Mesenchymal stem cell (in vitro differentiated cells and primary cell): ENCODE measurements around the gene USP22.

Source experiments
- DNase-seq: peaks from one replicate; pipeline ENCODE4 v3.0.0-alpha.2; 2013
- H2AFZ ChIP-seq: one replicate; pipeline ENCODE4 v1.6.1; 2013; ENCODE audit warnings: low read depth, mild to moderate bottlenecking, control low read depth, inconsistent platforms, low read length, moderate library complexity
- H2AK5ac ChIP-seq: 2 replicates; pipeline ENCODE4 v1.6.1; 2013; ENCODE audit warnings: low read length, moderate library complexity, mild to moderate bottlenecking, inconsistent platforms; ENCODE audit not compliant: severe bottlenecking
- H2BK120ac ChIP-seq: one replicate; pipeline ENCODE4 v1.6.1; 2013; ENCODE audit warnings: low read depth, mild to moderate bottlenecking, inconsistent platforms, low read length, moderate library complexity
- H2BK12ac ChIP-seq, 2 experiments: one replicate each; pipeline ENCODE4 v1.6.1; 2013; ENCODE audit warnings: inconsistent platforms in 2 of 2, low read length in 2 of 2, mild to moderate bottlenecking in 2 of 2, moderate library complexity in 2 of 2, control low read depth in 1 of 2
- H2BK15ac ChIP-seq: one replicate; pipeline ENCODE4 v1.6.1; 2013; ENCODE audit warnings: mild to moderate bottlenecking, low read depth, inconsistent platforms; ENCODE audit not compliant: poor library complexity, severe bottlenecking
- H2BK5ac ChIP-seq: 2 replicates; pipeline ENCODE4 v1.6.1; 2013; ENCODE audit warnings: low read depth, mild to moderate bottlenecking, low read length, control low read depth, inconsistent platforms; ENCODE audit not compliant: poor library complexity, severe bottlenecking
- H3K14ac ChIP-seq, 2 experiments: one replicate each; pipeline ENCODE4 v1.6.1; 2013; ENCODE audit warnings: inconsistent platforms in 2 of 2, low read length in 2 of 2, control low read depth in 1 of 2, mild to moderate bottlenecking in 1 of 2, moderate library complexity in 1 of 2
- H3K18ac ChIP-seq, 2 experiments: one replicate each; pipeline ENCODE4 v1.6.1; 2013; ENCODE audit warnings: inconsistent platforms in 2 of 2, low read length in 2 of 2, control low read depth in 1 of 2, low read depth in 1 of 2, mild to moderate bottlenecking in 1 of 2
- H3K23ac ChIP-seq, 2 experiments: one replicate each; pipeline ENCODE4 v1.6.1; 2013; ENCODE audit warnings: inconsistent platforms in 2 of 2, low read length in 2 of 2, mild to moderate bottlenecking in 2 of 2, moderate library complexity in 2 of 2, control low read depth in 1 of 2
- H3K27ac ChIP-seq: 2 replicates; pipeline ENCODE4 v1.5.1; 2013; ENCODE audit warnings: mild to moderate bottlenecking, moderate library complexity, low read length, control low read depth, inconsistent platforms; ENCODE audit not compliant: poor library complexity, severe bottlenecking
- H3K27me3 ChIP-seq, 2 experiments: 2 replicates each; pipeline versions ENCODE4 v1.6.1 to v1.7.0; 2013; ENCODE audit warnings: low read length in 2 of 2, mild to moderate bottlenecking in 2 of 2, moderate library complexity in 2 of 2, control low read depth in 1 of 2, inconsistent platforms in 1 of 2; ENCODE audit not compliant: control insufficient read depth in 1 of 2, insufficient read depth in 1 of 2
- H3K36me3 ChIP-seq, 2 experiments: 2 replicates each; pipeline versions ENCODE4 v1.6.1 to v1.7.0; 2013; ENCODE audit warnings: low read length in 2 of 2, control low read depth in 1 of 2, inconsistent platforms in 1 of 2, low read depth in 1 of 2, mild to moderate bottlenecking in 1 of 2; ENCODE audit not compliant: insufficient read depth in 2 of 2, control insufficient read depth in 1 of 2
- H3K4ac ChIP-seq, 2 experiments: one replicate each; pipeline ENCODE4 v1.6.1; 2013; ENCODE audit warnings: inconsistent platforms in 2 of 2, low read length in 2 of 2, mild to moderate bottlenecking in 2 of 2, moderate library complexity in 2 of 2, control low read depth in 1 of 2, low read depth in 1 of 2
- H3K4me1 ChIP-seq: 2 replicates; pipeline ENCODE4 v1.6.1; 2013; ENCODE audit warnings: low read depth, low read length, control low read depth; ENCODE audit not compliant: control insufficient read depth, insufficient read depth
- H3K4me2 ChIP-seq: 2 replicates; pipeline ENCODE4 v1.6.1; 2013; ENCODE audit warnings: low read length, mild to moderate bottlenecking, inconsistent platforms; ENCODE audit not compliant: poor library complexity, severe bottlenecking
- H3K4me3 ChIP-seq, 2 experiments: 2 replicates each; pipeline versions ENCODE4 v1.5.1 to v1.7.0; 2013; ENCODE audit warnings: low read length in 2 of 2, mild to moderate bottlenecking in 2 of 2, control low read depth in 1 of 2, low read depth in 1 of 2; ENCODE audit not compliant: insufficient read depth in 1 of 2
- H3K79me1 ChIP-seq: replicated peaks from 2 replicates; pipeline ENCODE4 v1.6.1; 2013; ENCODE audit warnings: mild to moderate bottlenecking, control low read depth, low read length, inconsistent platforms; ENCODE audit not compliant: poor library complexity, severe bottlenecking
- H3K9ac ChIP-seq: 2 replicates; pipeline ENCODE4 v1.7.0; 2013; ENCODE audit warnings: mild to moderate bottlenecking, low read length, moderate library complexity
- H3K9me3 ChIP-seq: 2 replicates; pipeline ENCODE4 v1.7.0; 2013; ENCODE audit warnings: mild to moderate bottlenecking, low read length; ENCODE audit not compliant: control insufficient read depth
- H4K8ac ChIP-seq: one replicate; pipeline ENCODE4 v1.6.1; 2013; ENCODE audit warnings: inconsistent platforms, mild to moderate bottlenecking, low read length, moderate library complexity
- H4K91ac ChIP-seq: one replicate; pipeline ENCODE4 v1.6.1; 2013; ENCODE audit warnings: mild to moderate bottlenecking, low read length, inconsistent platforms
- WGBS: methylation state at CpG from one replicate; pipeline ENCODE4 v1.1.7; 2013; ENCODE audit warnings: mixed read lengths; 5-methylcytosine and 5-hydroxymethylcytosine counted together

The USP22 gene

DNA sequence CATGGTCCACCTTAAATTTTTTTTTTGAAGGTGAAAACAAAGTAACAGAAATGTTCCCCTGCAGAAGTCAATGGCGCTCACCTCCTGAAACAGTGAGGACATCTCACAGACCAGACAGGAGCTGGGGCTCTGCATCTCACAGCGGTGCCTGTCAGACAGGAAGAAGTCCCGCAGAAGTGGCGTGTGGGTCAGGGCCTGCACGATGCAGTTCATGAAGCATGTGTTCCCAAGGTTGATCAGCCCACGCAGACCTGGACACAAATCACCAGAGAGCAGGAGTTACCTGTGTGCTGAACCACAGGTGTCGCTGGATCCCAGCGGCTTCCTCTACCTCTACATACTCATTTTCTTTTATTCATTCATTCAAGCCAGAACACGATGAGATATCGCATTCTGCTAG is 24.9 kb downstream of the USP22 start:
- Histone ChIP-seq H3K4me2 (no peak overlapping the region), H3K4ac (no peak overlapping the region), H3K27ac (no peak overlapping the region), H3K4me1 (peaks cover 4% of the 10 kb centered on the region), H2BK5ac (no peak overlapping the region), H4K91ac (no peak overlapping the region), H2BK12ac (no peak overlapping the region), H4K8ac (no peak overlapping the region), H2AK5ac (no peak overlapping the region), H3K9me3 (no peaks in the 10 kb centered on the region), H3K79me1 (peaks cover 10% of the 10 kb centered on the region), H2AFZ (no peak overlapping the region), H3K27me3 (no peaks in the 10 kb centered on the region), H2BK120ac (no peak overlapping the region), H3K18ac (no peak overlapping the region), H3K14ac (no peak overlapping the region), H3K36me3 (peaks cover 67 to 90% of the 10 kb centered on the region in 2 experiments), H3K4me3 (no peak overlapping the region), H3K9ac (no peak overlapping the region), H2BK15ac (no peak overlapping the region), H3K23ac (no peak overlapping the region)
- WGBS: 87% methylated on average over 10 of the region's 10 CpGs
- no peak for DNase-seq

DNA sequence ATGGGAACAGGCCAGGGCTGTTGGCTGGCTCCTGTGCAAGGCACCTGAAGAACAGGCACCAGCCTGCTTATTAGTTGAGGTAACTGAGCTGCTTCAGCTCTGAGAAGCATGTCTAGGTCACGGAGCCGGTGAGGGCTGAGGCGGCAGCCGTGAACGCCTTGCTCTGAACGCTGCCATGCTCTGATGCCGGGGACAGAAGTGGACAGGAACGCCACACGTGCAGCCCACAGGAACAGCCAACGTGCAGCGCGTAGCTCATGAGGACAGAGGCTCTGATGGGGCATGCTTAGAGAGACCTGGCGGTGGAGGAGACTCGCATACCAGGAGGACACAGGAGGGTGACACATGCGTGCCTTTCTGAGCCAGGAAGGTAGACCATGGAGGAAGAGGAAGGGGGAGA is 25.6 kb downstream of the USP22 start:
- Histone ChIP-seq H3K4ac (no peak overlapping the region), H3K14ac (no peak overlapping the region), H4K91ac (no peak overlapping the region), H2AFZ (no peak overlapping the region), H4K8ac (no peak overlapping the region), H3K4me2 (no peak overlapping the region), H3K4me3 (no peak overlapping the region), H3K79me1 (peaks cover 10% of the 10 kb centered on the region), H3K9ac (no peak overlapping the region), H2AK5ac (no peak overlapping the region), H2BK5ac (no peak overlapping the region), H2BK120ac (no peak overlapping the region), H2BK12ac (no peak overlapping the region), H3K27ac (no peak overlapping the region), H2BK15ac (no peak overlapping the region), H3K9me3 (no peaks in the 10 kb centered on the region), H3K4me1 (peaks cover 4% of the 10 kb centered on the region), H3K23ac (no peak overlapping the region), H3K27me3 (no peaks in the 10 kb centered on the region), H3K36me3 (peaks cover 73 to 92% of the 10 kb centered on the region in 2 experiments), H3K18ac (no peak overlapping the region)
- DNase-seq: no peak
- WGBS: 98% methylated on average over 15 of the region's 15 CpGs

DNA sequence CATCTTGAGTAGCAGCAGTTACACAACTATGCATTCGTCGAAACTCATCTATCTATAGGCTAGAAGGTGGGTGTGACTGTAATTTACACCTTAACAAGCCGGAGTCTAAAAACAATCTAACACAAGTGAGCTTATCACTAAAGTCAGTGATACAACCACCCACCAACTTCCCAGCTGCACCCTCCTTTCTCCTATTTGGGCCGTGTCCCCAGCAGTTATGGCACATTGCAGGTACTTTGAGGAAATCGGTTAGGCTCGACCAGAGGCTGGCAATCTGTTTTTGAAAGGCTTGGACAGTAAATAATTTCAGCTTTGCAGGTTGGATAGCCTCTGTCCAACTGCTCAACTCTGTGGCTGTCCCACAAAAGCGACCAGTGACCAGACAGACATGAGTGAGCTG is 26.0 kb downstream of the USP22 start:
- Histone ChIP-seq H3K23ac (no peak overlapping the region), H3K4me1 (peaks cover 4% of the 10 kb centered on the region), H2BK5ac (no peak overlapping the region), H2BK12ac (no peak overlapping the region), H3K4ac (no peak overlapping the region), H3K18ac (no peak overlapping the region), H2AK5ac (no peak overlapping the region), H2BK15ac (no peak overlapping the region), H3K9ac (no peak overlapping the region), H3K14ac (no peak overlapping the region), H3K27me3 (no peaks in the 10 kb centered on the region), H4K91ac (no peak overlapping the region), H3K4me3 (no peak overlapping the region), H2AFZ (no peak overlapping the region), H3K27ac (no peak overlapping the region), H3K36me3 (peaks cover 77 to 97% of the 10 kb centered on the region in 2 experiments), H4K8ac (no peak overlapping the region), H3K9me3 (no peaks in the 10 kb centered on the region), H3K4me2 (no peak overlapping the region), H3K79me1 (peaks cover 10% of the 10 kb centered on the region), H2BK120ac (no peak overlapping the region)
- 98% methylated on average over 7 of the region's 7 CpGs for WGBS
- DNase-seq: no peak

DNA sequence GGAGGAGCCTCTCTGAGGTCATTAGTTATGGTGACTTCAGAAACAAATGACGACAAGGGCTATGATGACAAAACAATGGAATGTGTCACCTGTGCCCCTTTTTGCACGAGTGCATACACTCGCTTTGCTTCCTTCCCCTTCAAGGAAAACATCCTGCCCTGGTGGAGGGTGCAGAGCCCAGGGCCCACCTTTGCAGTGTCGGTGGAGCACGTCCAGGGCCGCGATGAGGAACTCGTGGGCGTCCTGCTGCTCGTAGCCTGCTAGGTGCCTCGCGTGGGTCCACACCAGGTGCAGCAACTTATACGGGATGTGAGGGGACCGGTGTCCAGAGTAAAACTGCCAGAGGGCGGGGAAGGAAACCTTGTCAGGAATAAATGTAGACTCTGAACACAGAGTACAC is 27.2 kb downstream of the USP22 start:
- Histone ChIP-seq H3K23ac (no peak overlapping the region), H4K91ac (no peak overlapping the region), H2BK15ac (no peak overlapping the region), H3K18ac (no peak overlapping the region), H3K79me1 (peaks cover 12% of the 10 kb centered on the region), H3K27me3 (no peaks in the 10 kb centered on the region), H2AFZ (no peak overlapping the region), H3K27ac (no peak overlapping the region), H3K14ac (no peak overlapping the region), H4K8ac (no peak overlapping the region), H3K4me3 (no peak overlapping the region), H3K4ac (no peak overlapping the region), H3K36me3 (peaks cover 82 to 98% of the 10 kb centered on the region in 2 experiments), H3K9me3 (no peaks in the 10 kb centered on the region), H2BK120ac (no peak overlapping the region), H2BK5ac (no peak overlapping the region), H3K4me2 (no peak overlapping the region), H3K4me1 (peaks cover 1% of the 10 kb centered on the region), H2AK5ac (no peak overlapping the region), H3K9ac (no peak overlapping the region), H2BK12ac (no peak overlapping the region)
- no peak for DNase-seq
- WGBS: 95% methylated on average over 15 of the region's 15 CpGs
